Adipocyte (in vitro differentiated cells): ENCODE results near the gene ACAD11.
A peak's percentile ranks its signal among the peaks of the same experiment; 100 is the strongest.
"Not testable (repeated sequence)": the region's sequence is repeated elsewhere in the genome, so short reads cannot be mapped to it uniquely, and the experiment has no call there.

ENCODE experiments used
- DNase-seq: peaks from one replicate; pipeline ENCODE4 v3.0.0-alpha.2; 2015; ENCODE audit warnings: low read depth
- H3K27me3 ChIP-seq: replicated peaks from 2 replicates; pipeline ENCODE4 v1.7.0; 2013; ENCODE audit warnings: mild to moderate bottlenecking, low read length, moderate library complexity; ENCODE audit not compliant: control insufficient read depth, insufficient read depth
- H3K36me3 ChIP-seq: 2 replicates; pipeline ENCODE4 v1.7.0; 2013; ENCODE audit warnings: low read length, mild to moderate bottlenecking, moderate library complexity; ENCODE audit not compliant: control insufficient read depth, insufficient read depth, severe bottlenecking
- H3K4me1 ChIP-seq: 2 replicates; pipeline ENCODE4 v1.7.0; 2013; ENCODE audit warnings: mild to moderate bottlenecking, low read length, moderate library complexity; ENCODE audit not compliant: control insufficient read depth, insufficient read depth
- H3K4me3 ChIP-seq: 2 replicates; pipeline ENCODE4 v1.7.0; 2013; ENCODE audit warnings: mild to moderate bottlenecking, low read length, moderate library complexity
- H3K9ac ChIP-seq: 2 replicates; pipeline ENCODE4 v1.7.0; 2013; ENCODE audit warnings: mild to moderate bottlenecking, low read length, moderate library complexity
- H3K9me3 ChIP-seq: 2 replicates; pipeline ENCODE4 v1.7.0; 2013; ENCODE audit warnings: mild to moderate bottlenecking, low read length, moderate library complexity; ENCODE audit not compliant: control insufficient read depth

The ACAD11 gene

DNA sequence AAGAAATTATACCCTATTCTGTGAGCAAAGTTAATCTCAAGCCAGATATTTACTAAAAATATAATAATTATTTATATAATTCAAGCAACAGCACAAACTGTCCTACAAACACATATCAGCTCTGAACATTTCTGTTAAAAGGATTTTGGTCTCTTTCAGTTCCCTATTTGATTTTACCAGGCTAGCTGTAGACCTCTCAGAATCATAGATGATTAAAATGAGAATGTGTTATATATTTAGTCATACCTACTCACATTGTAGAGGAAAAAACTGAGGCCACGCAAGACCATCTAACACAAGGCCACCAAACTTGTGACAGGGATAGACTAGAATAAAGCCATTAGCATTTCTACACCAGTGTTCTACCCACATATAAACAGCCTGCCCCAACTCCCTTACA is 34.0 kb downstream of the ACAD11 start:
- H3K9me3 ChIP-seq: peaks cover 7% of the 10 kb centered on the region
- peaks cover 22% of the 10 kb centered on the region for H3K4me1 ChIP-seq
- H3K27me3 ChIP-seq: no peaks in the 10 kb centered on the region
- H3K4me3 ChIP-seq: no peak overlapping the region
- peaks cover 47% of the 10 kb centered on the region for H3K36me3 ChIP-seq
- no peak overlapping the region for H3K9ac ChIP-seq
- DNase-seq: no peak

DNA sequence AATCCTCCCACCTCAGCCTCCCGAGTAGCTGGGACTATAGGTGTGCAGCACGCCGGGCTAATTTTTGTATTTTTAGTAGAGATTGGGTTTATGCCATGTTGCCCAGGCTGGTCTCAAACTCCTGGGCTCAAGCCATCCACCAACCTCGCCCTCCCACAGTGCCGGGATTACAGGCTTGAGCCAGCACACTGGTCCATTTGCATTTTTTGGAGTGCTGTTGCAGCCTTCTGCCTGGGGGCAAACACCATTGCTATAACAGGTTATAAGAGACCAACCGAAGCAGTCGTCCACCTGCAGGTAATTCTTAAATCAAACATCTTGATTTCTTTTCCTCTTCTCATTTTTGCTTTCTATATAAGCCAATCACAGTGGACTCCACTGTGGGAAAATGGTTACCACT is 34.8 kb downstream of the ACAD11 start:
- Histone ChIP-seq H3K27me3 (no peaks in the 10 kb centered on the region), H3K36me3 (peaks cover 43% of the 10 kb centered on the region), H3K4me1 (peaks cover 16% of the 10 kb centered on the region), H3K9me3 (peaks cover 9% of the 10 kb centered on the region), H3K9ac (no peak overlapping the region), H3K4me3 (no peak overlapping the region)
- no peak for DNase-seq

GRCh38 chr3:132623646-132624045 is 36.0 kb downstream of the ACAD11 start:
- peaks cover 9% of the 10 kb centered on the region for H3K9me3 ChIP-seq
- no peak overlapping the region for H3K4me3 ChIP-seq
- H3K9ac ChIP-seq: no peak overlapping the region
- H3K36me3 ChIP-seq: peaks cover 47% of the 10 kb centered on the region
- no peaks in the 10 kb centered on the region for H3K27me3 ChIP-seq
- H3K4me1 ChIP-seq: peaks cover 11% of the 10 kb centered on the region
- DNase-seq: no peak

DNA sequence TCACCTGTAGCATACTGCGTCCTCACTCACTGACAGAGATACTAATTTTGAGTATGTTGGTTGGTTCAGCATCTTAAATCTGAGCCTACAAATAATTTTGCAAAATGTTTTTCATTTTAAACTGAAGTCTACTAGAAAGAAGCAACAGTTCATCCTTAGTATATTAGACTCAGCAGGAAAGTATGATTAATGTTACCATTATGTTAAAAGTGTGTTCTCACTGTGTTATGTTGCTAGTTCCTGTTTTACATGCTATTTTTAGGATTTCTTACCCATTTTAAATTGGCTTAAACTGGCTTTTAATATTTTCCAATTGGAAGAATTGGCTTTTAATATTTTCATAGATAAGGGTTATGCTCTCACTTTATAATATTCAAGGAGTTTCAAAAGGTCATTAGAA is 36.8 kb downstream of the ACAD11 start:
- Histone ChIP-seq H3K27me3 (no peaks in the 10 kb centered on the region), H3K36me3 (peaks cover 47% of the 10 kb centered on the region), H3K9me3 (peaks cover 9% of the 10 kb centered on the region), H3K4me1 (peaks cover 2% of the 10 kb centered on the region), H3K4me3 (no peak overlapping the region), H3K9ac (no peak overlapping the region)
- DNase-seq: no peak

DNA sequence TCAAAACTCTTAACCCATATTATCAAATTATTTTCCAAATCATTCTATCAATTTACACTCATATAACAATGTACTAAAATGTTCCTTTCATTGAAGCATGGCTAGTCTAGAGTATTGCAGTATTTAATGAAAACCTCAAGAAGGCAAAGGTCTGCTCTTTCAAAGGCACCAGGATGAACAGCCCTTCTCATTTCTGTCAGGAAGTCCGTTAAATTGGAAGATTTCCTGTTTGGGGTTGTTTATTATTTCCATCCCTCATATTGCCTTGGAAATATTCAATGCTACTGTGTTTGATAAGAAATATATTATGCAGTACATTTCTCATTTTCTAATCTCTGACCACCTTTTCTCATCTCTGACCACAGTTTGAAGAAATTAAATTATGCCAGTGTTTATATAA is 37.5 kb downstream of the ACAD11 start:
- Histone ChIP-seq H3K9me3 (peaks cover 9% of the 10 kb centered on the region), H3K4me1 (no peaks in the 10 kb centered on the region), H3K4me3 (no peak overlapping the region), H3K27me3 (no peaks in the 10 kb centered on the region), H3K9ac (no peak overlapping the region), H3K36me3 (peaks cover 41% of the 10 kb centered on the region)
- DNase-seq: no peak

- H3K4me3 ChIP-seq: no peak overlapping the region
- no peaks in the 10 kb centered on the region for H3K4me1 ChIP-seq
- DNase-seq: no peak
Observed at GRCh38 chr3:132616780-132617179, 42.8 kb downstream of the ACAD11 start.

DNA sequence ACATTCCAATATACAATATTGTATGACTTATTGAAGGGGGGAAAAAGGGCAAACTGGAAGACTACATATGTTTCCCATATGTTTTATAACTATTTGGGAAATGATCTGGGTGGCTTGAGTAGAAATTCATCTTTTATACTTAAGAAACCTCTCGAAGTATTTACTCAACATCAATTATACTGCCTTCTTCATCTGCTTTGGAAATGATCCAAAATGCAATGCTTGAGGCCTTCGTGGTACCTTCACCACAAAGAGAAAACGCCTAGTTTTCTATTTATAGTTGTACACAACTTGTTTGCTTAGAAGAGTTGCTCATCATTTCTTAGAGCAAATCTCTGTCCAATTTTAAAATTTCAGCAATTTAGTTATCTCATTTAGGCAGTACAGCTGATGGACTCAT is 43.7 kb downstream of the ACAD11 start:
- Histone ChIP-seq H3K4me3 (no peak overlapping the region), H3K27me3 (no peaks in the 10 kb centered on the region), H3K4me1 (no peaks in the 10 kb centered on the region), H3K9ac (no peak overlapping the region), H3K9me3 (peaks cover 5% of the 10 kb centered on the region), H3K36me3 (peaks cover 24% of the 10 kb centered on the region)
- no peak for DNase-seq

More at GRCh38 chr3:132616780-132617179, 42.8 kb downstream of the ACAD11 start:
- Histone ChIP-seq H3K27me3 (no peaks in the 10 kb centered on the region), H3K9me3 (peaks cover 9% of the 10 kb centered on the region), H3K36me3 (peaks cover 32% of the 10 kb centered on the region), H3K9ac (no peak overlapping the region)

DNA sequence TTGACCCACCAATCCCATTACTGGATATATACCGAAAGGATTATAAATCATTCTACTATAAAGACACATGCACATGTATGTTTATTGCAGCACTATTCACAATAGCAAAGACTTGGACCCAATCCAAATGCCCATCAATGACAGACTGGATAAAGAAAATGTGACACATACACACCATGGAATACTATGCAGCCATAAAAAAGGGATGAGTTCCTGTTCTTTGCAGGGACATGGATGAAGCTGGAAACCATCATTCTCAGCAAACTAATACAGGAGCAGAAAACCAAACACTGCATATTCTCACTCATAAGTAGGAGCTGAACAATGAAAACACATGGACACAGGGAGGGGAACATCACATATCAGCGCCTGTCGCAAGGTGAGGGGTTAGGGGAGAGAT is 44.3 kb downstream of the ACAD11 start:
- H3K36me3 ChIP-seq: peaks cover 19% of the 10 kb centered on the region
- H3K9ac ChIP-seq, H3K27me3 ChIP-seq, H3K4me3 ChIP-seq, H3K9me3 ChIP-seq, DNase-seq, H3K4me1 ChIP-seq: not testable (repeated sequence)

DNA sequence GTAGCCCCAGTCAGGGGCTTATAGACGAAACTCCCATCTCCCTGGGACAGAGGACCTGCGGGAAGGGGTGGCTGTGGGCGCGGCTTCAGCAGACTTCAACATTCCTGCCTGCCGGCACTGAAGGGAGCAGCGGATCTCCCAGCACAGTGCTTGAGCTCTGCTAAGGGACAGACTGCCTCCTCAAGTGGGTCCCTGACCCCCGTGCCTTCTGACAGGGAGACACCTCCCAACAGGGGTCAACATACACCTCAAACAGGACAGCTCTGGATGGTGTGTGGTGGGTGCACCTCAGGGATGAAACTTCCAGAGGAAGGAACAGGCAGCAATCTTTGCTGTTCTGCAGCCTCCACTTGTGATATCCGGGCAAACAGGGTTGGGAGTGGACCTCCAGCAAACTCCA is 53.0 kb downstream of the ACAD11 start:
- H3K9ac ChIP-seq: peak overlapping the region; percentile 20
- H3K4me3 ChIP-seq, H3K9me3 ChIP-seq, DNase-seq, H3K27me3 ChIP-seq: not testable (repeated sequence)
- H3K4me1 ChIP-seq: peaks cover 26% of the 10 kb centered on the region
- peaks cover 20% of the 10 kb centered on the region for H3K36me3 ChIP-seq

DNA sequence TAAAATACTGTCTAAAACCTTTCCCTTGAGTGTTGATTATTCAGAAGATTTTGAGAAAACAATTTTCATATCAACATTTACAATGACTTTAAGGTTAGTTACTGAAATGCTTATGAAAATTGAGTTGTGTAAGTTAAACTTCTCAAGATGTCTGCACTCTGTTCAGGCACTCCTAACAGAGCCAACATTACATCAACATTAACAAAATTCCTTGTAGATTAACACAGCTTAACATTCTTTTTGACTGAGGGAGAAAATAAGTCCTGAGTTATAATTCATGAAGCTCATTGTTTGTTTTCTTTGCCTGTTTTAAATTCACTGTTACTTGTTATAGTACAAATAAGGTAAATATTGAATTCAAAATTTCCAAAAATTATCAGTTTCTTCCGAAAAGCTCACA is 53.5 kb downstream of the ACAD11 start:
- Histone ChIP-seq H3K9me3 (no peaks in the 10 kb centered on the region), H3K4me1 (peaks cover 26% of the 10 kb centered on the region), H3K36me3 (peaks cover 20% of the 10 kb centered on the region), H3K9ac (no peak overlapping the region), H3K27me3 (no peaks in the 10 kb centered on the region), H3K4me3 (no peak overlapping the region)
- DNase-seq: peak; percentile 71

DNA sequence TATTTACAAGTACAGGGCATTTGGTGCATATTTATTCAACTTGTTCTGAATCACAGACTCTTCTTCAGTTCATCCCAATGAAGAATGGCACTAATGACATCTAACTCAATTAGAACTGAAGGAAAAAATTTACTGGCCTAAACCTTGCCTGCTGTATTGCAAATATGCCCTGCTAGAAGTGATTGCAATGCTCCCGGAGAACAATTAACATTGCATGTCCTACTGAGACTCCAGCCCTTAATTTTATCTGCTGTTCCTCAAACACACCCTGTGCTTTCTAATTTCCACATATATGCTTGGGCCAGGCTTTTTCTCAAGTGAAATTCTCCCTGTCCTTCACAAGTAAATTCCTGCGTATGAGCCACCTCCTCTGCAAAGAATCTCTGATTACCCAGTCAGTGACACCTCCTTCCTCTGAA is 54.2 kb downstream of the ACAD11 start:
- peak; percentile 48 for DNase-seq
- H3K36me3 ChIP-seq: peaks cover 20% of the 10 kb centered on the region
- no peaks in the 10 kb centered on the region for H3K27me3 ChIP-seq
- no peak overlapping the region for H3K4me3 ChIP-seq
- no peaks in the 10 kb centered on the region for H3K9me3 ChIP-seq
- no peak overlapping the region for H3K9ac ChIP-seq
- peaks cover 26% of the 10 kb centered on the region for H3K4me1 ChIP-seq

- not testable (repeated sequence) for H3K9me3 ChIP-seq, H3K9ac ChIP-seq, DNase-seq, H3K4me3 ChIP-seq, H3K27me3 ChIP-seq
- H3K36me3 ChIP-seq: peaks cover 20% of the 10 kb centered on the region
- peaks cover 49% of the 10 kb centered on the region for H3K4me1 ChIP-seq
Observed at GRCh38 chr3:132600614-132601013, 59.0 kb downstream of the ACAD11 start.
